Ramos (cell line): Measurements from ENCODE around the gene PDIA4.
"Not testable (repeated sequence)": the region's sequence is repeated elsewhere in the genome, so short reads cannot be mapped to it uniquely, and the experiment has no call there.

ENCODE experiments used
- in situ Hi-C: fragments of 300-500 bp; cut with MboI; formaldehyde crosslinking; loops from one replicate; pipeline ENCODE4 v1.14.3; 2022; ENCODE audit warnings: low sequenced_read_pairs; ENCODE audit not compliant: unreplicated experiment

Gene PDIA4

GRCh38 chr7:149036676-149037075 lies 8.4 kb upstream of the PDIA4 start:
- in situ Hi-C loops, result no loop called here

- in situ Hi-C loops, result no loop called here
Measured at GRCh38 chr7:149031353-149031910, 3.1 kb upstream of the PDIA4 start.

GRCh38 chr7:149030439-149030838 lies 2.1 kb upstream of the PDIA4 start:
- in situ Hi-C loops, result not testable (repeated sequence)

- in situ Hi-C loops, result no loop called here
Measured at GRCh38 chr7:149027611-149028345, 527 bp downstream of the PDIA4 start.

- in situ Hi-C loops, result no loop called here
Measured at GRCh38 chr7:149027055-149027454, 1.2 kb downstream of the PDIA4 start.

- in situ Hi-C loops, result no loop called here
Measured at GRCh38 chr7:149023662-149024061, 4.6 kb downstream of the PDIA4 start.

- in situ Hi-C loops, result no loop called here
Measured at GRCh38 chr7:149022756-149023360, 5.4 kb downstream of the PDIA4 start.

GRCh38 chr7:149021725-149022062 lies 6.6 kb downstream of the PDIA4 start:
- in situ Hi-C loops, result no loop called here

GRCh38 chr7:149020483-149020882 lies 7.8 kb downstream of the PDIA4 start:
- in situ Hi-C loops, result no loop called here

GRCh38 chr7:149016876-149017275 lies 11.4 kb downstream of the PDIA4 start:
- in situ Hi-C loops, result no loop called here

GRCh38 chr7:149014309-149014708 lies 14.0 kb downstream of the PDIA4 start:
- in situ Hi-C loops, result no loop called here

- in situ Hi-C loops, result no loop called here
Measured at GRCh38 chr7:149013876-149014275, 14.4 kb downstream of the PDIA4 start.

GRCh38 chr7:149012730-149013129 lies 15.6 kb downstream of the PDIA4 start:
- in situ Hi-C loops, result not testable (repeated sequence)

GRCh38 chr7:149011491-149011890 lies 16.8 kb downstream of the PDIA4 start:
- in situ Hi-C loops, result no loop called here

- in situ Hi-C loops, result no loop called here
Measured at GRCh38 chr7:149010451-149010850, 17.9 kb downstream of the PDIA4 start.

GRCh38 chr7:149009527-149009926 lies 18.8 kb downstream of the PDIA4 start:
- in situ Hi-C loops, result no loop called here

GRCh38 chr7:149007611-149008010 lies 20.7 kb downstream of the PDIA4 start:
- in situ Hi-C loops, result no loop called here

- in situ Hi-C loops, result no loop called here
Measured at GRCh38 chr7:149007146-149007545, 21.2 kb downstream of the PDIA4 start.

GRCh38 chr7:149006345-149006725 lies 22.0 kb downstream of the PDIA4 start:
- in situ Hi-C loops, result no loop called here

- in situ Hi-C loops, result no loop called here
Measured at GRCh38 chr7:149005427-149006344, 22.6 kb downstream of the PDIA4 start.
